ENCODE data around the gene FBXO17. TPM values are rescaled to one million over a fixed set of nuclear protein-coding genes. Genes with fewer than 3 reads are reported as not detected.

Gene FBXO17
- total and polyA plus RNA-seq, 2 of the 13 experiments (the other 11 are each of a cell fraction or from before 2014, with no cell fraction given), result 22.1 to 58.7 TPM

- no peak for TF ChIP-seq ZNF343 (CRISPR knock-in tag; IDR thresholded peaks at IDR 0.05)
- no peak for TF ChIP-seq TBL1XR1 (IDR thresholded peaks at IDR 0.05; ENCODE audit: borderline replicate concordance, low read length, partially characterized antibody)
- TF ChIP-seq CSRNP1 (CRISPR knock-in tag; IDR thresholded peaks at IDR 0.05), result no peak
- TF ChIP-seq ZNF616 (CRISPR knock-in tag; IDR thresholded peaks at IDR 0.05; ENCODE audit: low read depth), result 0 out of 2 replicates have a peak, but pooled peaks have one; percentile 29
- 0 out of 2 replicates have a peak, but pooled peaks have one; percentile 30 for TF ChIP-seq NFKBIZ (CRISPR knock-in tag; IDR thresholded peaks at IDR 0.05)
- TF ChIP-seq ZNF282 (IDR thresholded peaks at IDR 0.05; ENCODE audit: partially characterized antibody), result no peak
- 0 out of 2 replicates have a peak, but pooled peaks have one; percentile 58 for TF ChIP-seq ZNF737 (CRISPR knock-in tag; IDR thresholded peaks at IDR 0.05; ENCODE audit: borderline replicate concordance)
- TF ChIP-seq PBX3 (CRISPR knock-in tag; IDR thresholded peaks at IDR 0.05; ENCODE audit: borderline replicate concordance), result no peak
- TF ChIP-seq ZNF33B (CRISPR knock-in tag; IDR thresholded peaks at IDR 0.05), result no peak
- no peak for TF ChIP-seq FIP1L1 (IDR thresholded peaks at IDR 0.05; ENCODE audit: borderline replicate concordance, insufficient read depth, low read depth, low read length)
- no peak for TF ChIP-seq GATA4 (IDR thresholded peaks at IDR 0.05; ENCODE audit: borderline replicate concordance, low read depth)
- TF ChIP-seq ZMYM2 (CRISPR knock-in tag; IDR thresholded peaks at IDR 0.05), result no peak
- no peak for TF ChIP-seq ZNF672 (CRISPR knock-in tag; IDR thresholded peaks at IDR 0.05)
- peak; percentile 71; the same call in 1 of the 2 replicates for TF ChIP-seq ZNF598 (CRISPR knock-in tag; IDR thresholded peaks at IDR 0.05; ENCODE audit: borderline replicate concordance)
- no peak for TF ChIP-seq ZNF275 (CRISPR knock-in tag; IDR thresholded peaks at IDR 0.05; ENCODE audit: borderline replicate concordance)
- no peak for TF ChIP-seq MLX (CRISPR knock-in tag; IDR thresholded peaks at IDR 0.05)
- TF ChIP-seq ARNT (IDR thresholded peaks at IDR 0.05), result no peak
- no peak for TF ChIP-seq NFIB (CRISPR knock-in tag; IDR thresholded peaks at IDR 0.05; ENCODE audit: borderline replicate concordance)
- no peak; the same call in 1 of the 2 replicates for TF ChIP-seq ZNF839 (CRISPR knock-in tag; IDR thresholded peaks at IDR 0.05; ENCODE audit: borderline replicate concordance)
- no peak for TF ChIP-seq CEBPZ (IDR thresholded peaks at IDR 0.05; ENCODE audit: low read length)
- no peak for TF ChIP-seq SOX13 (IDR thresholded peaks at IDR 0.05)
- TF ChIP-seq SOX13 (CRISPR knock-in tag; conservative IDR thresholded peaks at IDR 0.05 in 1 of 2, IDR thresholded peaks at IDR 0.05 in 1 of 2), result no peak
Observed at GRCh38 chr19:38975214-38975860, at the start of gene FBXO17 (continued).
